HepG2 (cell line): ENCODE data around the gene ARPC1B. TPM values are rescaled to one million over a fixed set of nuclear protein-coding genes. Genes with fewer than 3 reads are reported as not detected.

Experiments used
- AHR ChIP-seq: IDR thresholded peaks from 2 replicates; pipeline ENCODE4 v1.6.1; 2018; ENCODE audit warnings: missing genetic modification reagents, missing compliant biosample characterization
- ETV5 ChIP-seq: IDR thresholded peaks from 2 replicates; pipeline ENCODE4 v1.6.1; 2018; ENCODE audit warnings: missing biosample characterization, missing genetic modification reagents, inconsistent platforms, borderline replicate concordance
- MAFF ChIP-seq: IDR thresholded peaks from 2 replicates; pipeline ENCODE4 v1.6.1; 2011; ENCODE audit warnings: low read depth, low read length, improper control_type of control experiment
- MZF1 ChIP-seq: sonication (generic); formaldehyde crosslinking; IDR thresholded peaks from 2 replicates; pipeline ENCODE4 v1.8.1; 2023; ENCODE audit warnings: mild to moderate bottlenecking, missing genetic modification reagents, borderline replicate concordance
- NFKBIZ ChIP-seq: IDR thresholded peaks from 2 replicates; pipeline ENCODE4 v1.6.1; 2018; ENCODE audit warnings: missing genetic modification reagents, missing compliant biosample characterization
- POLR2AphosphoS5 ChIP-seq: IDR thresholded peaks from 2 replicates; pipeline ENCODE4 v1.6.1; 2012; ENCODE audit warnings: low read depth, low read length
- SAP130 ChIP-seq: IDR thresholded peaks from 2 replicates; pipeline ENCODE4 v1.6.1; 2016; ENCODE audit warnings: low read depth
- ZNF17 ChIP-seq: sonication (generic); formaldehyde crosslinking; IDR thresholded peaks from 2 replicates; pipeline ENCODE4 v1.5.0; 2020; ENCODE audit warnings: mild to moderate bottlenecking, missing genetic modification reagents
- ZNF552 ChIP-seq: sonication (generic); formaldehyde crosslinking; IDR thresholded peaks from 2 replicates; pipeline ENCODE4 v1.9.0; 2022; ENCODE audit warnings: missing genetic modification reagents, mild to moderate bottlenecking, borderline replicate concordance
- ZNF768 ChIP-seq: sonication (generic); formaldehyde crosslinking; IDR thresholded peaks from 2 replicates; pipeline ENCODE4 v1.4.0; 2020; ENCODE audit warnings: missing genetic modification reagents
- ZNF83 ChIP-seq: sonication (generic); formaldehyde crosslinking; IDR thresholded peaks from 2 replicates; pipeline ENCODE4 v1.4.0; 2020; ENCODE audit warnings: missing genetic modification reagents, mild to moderate bottlenecking, borderline replicate concordance
- ZNF891 ChIP-seq: sonication (generic); formaldehyde crosslinking; IDR thresholded peaks from 2 replicates; pipeline ENCODE4 v1.5.0; 2020; ENCODE audit warnings: mild to moderate bottlenecking, missing genetic modification reagents
- polyA plus RNA-seq, 8 experiments: library from polyadenylated mRNA; depleted of rRNA in 3 of 8; stranded (reverse) in 7 of 8; unstranded in 1 of 8; fragments of >200 nt; fragmentation: Illumina TruSeq in 4 of 8; extraction: Trizol in 4 of 8; gene quantifications; 2 replicates each; pipeline versions ENCODE4 v1.2.1 to v1.2.3, GENCODE V29; 2011 to 2016; ENCODE audit warnings: low read depth in 4 of 8, missing spikeins in 1 of 8, mixed read lengths in 1 of 8; ENCODE audit not compliant: insufficient read depth in 1 of 8
- total RNA-seq, 5 experiments: library from RNA; depleted of rRNA; stranded (reverse); fragments of >200 nt; fragmentation: Illumina TruSeq; extraction: Trizol; gene quantifications; 2 replicates each; pipeline ENCODE4 v1.2.3, GENCODE V29; 2016; ENCODE audit warnings: low read depth in 1 of 5
- TF ChIP-seq, protein P1 (sequence below): sonication (generic); formaldehyde crosslinking; IDR thresholded peaks from 2 replicates; pipeline ENCODE4 v1.9.0; 2021; ENCODE audit warnings: missing genetic modification reagents, borderline replicate concordance
- TF ChIP-seq, protein P2 (sequence below): IDR thresholded peaks from 2 replicates; pipeline ENCODE4 v1.6.1; 2018; ENCODE audit warnings: missing genetic modification reagents, mild to moderate bottlenecking, missing compliant biosample characterization
- TF ChIP-seq, protein P3 (sequence below): sonication (generic); formaldehyde crosslinking; IDR thresholded peaks from 2 replicates; pipeline ENCODE4 v1.8.0; 2022; ENCODE audit warnings: missing genetic modification reagents, low read depth, mild to moderate bottlenecking, borderline replicate concordance
- TF ChIP-seq, protein P4 (sequence below): sonication (generic); formaldehyde crosslinking; IDR thresholded peaks from 2 replicates; pipeline ENCODE4 v1.8.0; 2022; ENCODE audit warnings: missing genetic modification reagents, mild to moderate bottlenecking, moderate library complexity, borderline replicate concordance
- TF ChIP-seq, protein P5 (sequence below): sonication (generic); formaldehyde crosslinking; IDR thresholded peaks from 2 replicates; pipeline ENCODE4 v1.4.0; 2020; ENCODE audit warnings: missing genetic modification reagents
- TF ChIP-seq, protein P6 (sequence below): sonication (generic); formaldehyde crosslinking; IDR thresholded peaks from 2 replicates; pipeline ENCODE4 v1.8.0; 2022; ENCODE audit warnings: missing genetic modification reagents, mild to moderate bottlenecking, inconsistent platforms, borderline replicate concordance

Gene ARPC1B
- total and polyA plus RNA-seq, 2 of the 13 experiments (the other 11 are each of a cell fraction or from before 2014, with no cell fraction given), result 72.9 to 89.1 TPM

DNA sequence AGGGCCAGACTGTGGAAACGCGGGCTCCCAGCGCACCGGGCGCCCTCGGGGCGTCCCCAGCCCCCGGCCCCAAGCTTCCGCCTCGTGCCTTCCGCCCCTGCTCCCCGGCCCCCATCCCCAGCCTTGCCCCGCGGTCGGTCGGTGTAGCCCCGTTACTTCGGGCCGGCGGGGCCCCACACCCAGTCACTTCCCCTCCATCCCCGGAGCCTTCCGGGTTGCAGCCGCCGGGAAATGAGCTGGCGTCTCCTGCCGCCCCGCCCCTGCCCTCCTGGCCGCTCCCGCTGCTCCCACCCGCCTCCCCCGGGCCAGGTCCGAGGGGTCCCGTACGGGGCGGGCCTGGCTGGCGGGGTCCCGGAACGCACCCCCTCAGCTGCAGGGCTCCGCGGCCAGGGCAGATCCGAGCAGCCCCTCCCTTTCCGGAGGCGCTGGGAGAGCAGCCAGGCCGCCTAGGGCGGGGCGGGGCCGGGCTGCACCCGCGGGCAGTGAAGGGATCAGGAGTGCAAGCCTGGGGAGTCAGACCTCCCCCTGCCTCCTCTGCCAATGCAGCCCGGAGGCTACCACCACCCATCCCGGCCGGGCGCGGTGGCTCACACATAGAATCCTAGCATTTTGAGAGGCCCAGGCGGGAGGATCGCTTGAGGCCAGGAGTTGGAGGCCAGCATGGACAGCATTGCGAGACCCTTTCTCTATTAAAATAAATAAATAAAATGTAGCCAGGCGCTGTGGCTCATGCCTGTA is 709 bp downstream of the ARPC1B start (continued):
- TF ChIP-seq, protein P1, sequence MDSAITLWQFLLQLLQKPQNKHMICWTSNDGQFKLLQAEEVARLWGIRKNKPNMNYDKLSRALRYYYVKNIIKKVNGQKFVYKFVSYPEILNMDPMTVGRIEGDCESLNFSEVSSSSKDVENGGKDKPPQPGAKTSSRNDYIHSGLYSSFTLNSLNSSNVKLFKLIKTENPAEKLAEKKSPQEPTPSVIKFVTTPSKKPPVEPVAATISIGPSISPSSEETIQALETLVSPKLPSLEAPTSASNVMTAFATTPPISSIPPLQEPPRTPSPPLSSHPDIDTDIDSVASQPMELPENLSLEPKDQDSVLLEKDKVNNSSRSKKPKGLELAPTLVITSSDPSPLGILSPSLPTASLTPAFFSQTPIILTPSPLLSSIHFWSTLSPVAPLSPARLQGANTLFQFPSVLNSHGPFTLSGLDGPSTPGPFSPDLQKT (CRISPR knock-in tag), result no peak
- TF ChIP-seq, protein P2, sequence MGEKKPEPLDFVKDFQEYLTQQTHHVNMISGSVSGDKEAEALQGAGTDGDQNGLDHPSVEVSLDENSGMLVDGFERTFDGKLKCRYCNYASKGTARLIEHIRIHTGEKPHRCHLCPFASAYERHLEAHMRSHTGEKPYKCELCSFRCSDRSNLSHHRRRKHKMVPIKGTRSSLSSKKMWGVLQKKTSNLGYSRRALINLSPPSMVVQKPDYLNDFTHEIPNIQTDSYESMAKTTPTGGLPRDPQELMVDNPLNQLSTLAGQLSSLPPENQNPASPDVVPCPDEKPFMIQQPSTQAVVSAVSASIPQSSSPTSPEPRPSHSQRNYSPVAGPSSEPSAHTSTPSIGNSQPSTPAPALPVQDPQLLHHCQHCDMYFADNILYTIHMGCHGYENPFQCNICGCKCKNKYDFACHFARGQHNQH (CRISPR knock-in tag), result 0 out of 2 replicates have a peak, but pooled peaks have one; percentile 33
- TF ChIP-seq NFKBIZ (CRISPR knock-in tag) (no peak), SAP130 (CRISPR knock-in tag) (peak; percentile 88), ZNF83 (CRISPR knock-in tag) (no peak), ZNF768 (peak; percentile 27; the same call in 1 of the 2 replicates), AHR (CRISPR knock-in tag) (0 out of 2 replicates have a peak, but pooled peaks have one; percentile 11), ETV5 (CRISPR knock-in tag) (peak; percentile 72), MAFF (no peak), ZNF552 (CRISPR knock-in tag) (no peak), MZF1 (CRISPR knock-in tag) (no peak), POLR2AphosphoS5 (no peak), ZNF17 (no peak), ZNF891 (CRISPR knock-in tag) (no peak)
- TF ChIP-seq, protein P3, sequence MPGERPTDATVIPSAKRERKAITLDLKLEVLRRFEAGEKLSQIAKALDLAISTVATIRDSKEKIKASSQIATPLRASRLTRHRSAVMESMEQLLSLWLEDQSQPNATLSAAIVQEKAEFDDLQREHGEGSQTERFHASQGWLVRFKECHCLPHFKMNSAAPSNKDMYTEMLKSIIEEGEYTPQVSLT (CRISPR knock-in tag), result no peak
- TF ChIP-seq, protein P4, sequence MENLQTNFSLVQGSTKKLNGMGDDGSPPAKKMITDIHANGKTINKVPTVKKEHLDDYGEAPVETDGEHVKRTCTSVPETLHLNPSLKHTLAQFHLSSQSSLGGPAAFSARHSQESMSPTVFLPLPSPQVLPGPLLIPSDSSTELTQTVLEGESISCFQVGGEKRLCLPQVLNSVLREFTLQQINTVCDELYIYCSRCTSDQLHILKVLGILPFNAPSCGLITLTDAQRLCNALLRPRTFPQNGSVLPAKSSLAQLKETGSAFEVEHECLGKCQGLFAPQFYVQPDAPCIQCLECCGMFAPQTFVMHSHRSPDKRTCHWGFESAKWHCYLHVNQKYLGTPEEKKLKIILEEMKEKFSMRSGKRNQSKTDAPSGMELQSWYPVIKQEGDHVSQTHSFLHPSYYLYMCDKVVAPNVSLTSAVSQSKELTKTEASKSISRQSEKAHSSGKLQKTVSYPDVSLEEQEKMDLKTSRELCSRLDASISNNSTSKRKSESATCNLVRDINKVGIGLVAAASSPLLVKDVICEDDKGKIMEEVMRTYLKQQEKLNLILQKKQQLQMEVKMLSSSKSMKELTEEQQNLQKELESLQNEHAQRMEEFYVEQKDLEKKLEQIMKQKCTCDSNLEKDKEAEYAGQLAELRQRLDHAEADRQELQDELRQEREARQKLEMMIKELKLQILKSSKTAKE (CRISPR knock-in tag), result no peak
- TF ChIP-seq, protein P5, sequence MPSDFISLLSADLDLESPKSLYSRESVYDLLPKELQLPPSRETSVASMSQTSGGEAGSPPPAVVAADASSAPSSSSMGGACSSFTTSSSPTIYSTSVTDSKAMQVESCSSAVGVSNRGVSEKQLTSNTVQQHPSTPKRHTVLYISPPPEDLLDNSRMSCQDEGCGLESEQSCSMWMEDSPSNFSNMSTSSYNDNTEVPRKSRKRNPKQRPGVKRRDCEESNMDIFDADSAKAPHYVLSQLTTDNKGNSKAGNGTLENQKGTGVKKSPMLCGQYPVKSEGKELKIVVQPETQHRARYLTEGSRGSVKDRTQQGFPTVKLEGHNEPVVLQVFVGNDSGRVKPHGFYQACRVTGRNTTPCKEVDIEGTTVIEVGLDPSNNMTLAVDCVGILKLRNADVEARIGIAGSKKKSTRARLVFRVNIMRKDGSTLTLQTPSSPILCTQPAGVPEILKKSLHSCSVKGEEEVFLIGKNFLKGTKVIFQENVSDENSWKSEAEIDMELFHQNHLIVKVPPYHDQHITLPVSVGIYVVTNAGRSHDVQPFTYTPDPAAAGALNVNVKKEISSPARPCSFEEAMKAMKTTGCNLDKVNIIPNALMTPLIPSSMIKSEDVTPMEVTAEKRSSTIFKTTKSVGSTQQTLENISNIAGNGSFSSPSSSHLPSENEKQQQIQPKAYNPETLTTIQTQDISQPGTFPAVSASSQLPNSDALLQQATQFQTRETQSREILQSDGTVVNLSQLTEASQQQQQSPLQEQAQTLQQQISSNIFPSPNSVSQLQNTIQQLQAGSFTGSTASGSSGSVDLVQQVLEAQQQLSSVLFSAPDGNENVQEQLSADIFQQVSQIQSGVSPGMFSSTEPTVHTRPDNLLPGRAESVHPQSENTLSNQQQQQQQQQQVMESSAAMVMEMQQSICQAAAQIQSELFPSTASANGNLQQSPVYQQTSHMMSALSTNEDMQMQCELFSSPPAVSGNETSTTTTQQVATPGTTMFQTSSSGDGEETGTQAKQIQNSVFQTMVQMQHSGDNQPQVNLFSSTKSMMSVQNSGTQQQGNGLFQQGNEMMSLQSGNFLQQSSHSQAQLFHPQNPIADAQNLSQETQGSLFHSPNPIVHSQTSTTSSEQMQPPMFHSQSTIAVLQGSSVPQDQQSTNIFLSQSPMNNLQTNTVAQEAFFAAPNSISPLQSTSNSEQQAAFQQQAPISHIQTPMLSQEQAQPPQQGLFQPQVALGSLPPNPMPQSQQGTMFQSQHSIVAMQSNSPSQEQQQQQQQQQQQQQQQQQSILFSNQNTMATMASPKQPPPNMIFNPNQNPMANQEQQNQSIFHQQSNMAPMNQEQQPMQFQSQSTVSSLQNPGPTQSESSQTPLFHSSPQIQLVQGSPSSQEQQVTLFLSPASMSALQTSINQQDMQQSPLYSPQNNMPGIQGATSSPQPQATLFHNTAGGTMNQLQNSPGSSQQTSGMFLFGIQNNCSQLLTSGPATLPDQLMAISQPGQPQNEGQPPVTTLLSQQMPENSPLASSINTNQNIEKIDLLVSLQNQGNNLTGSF (CRISPR knock-in tag), result no peak
- TF ChIP-seq, protein P6, sequence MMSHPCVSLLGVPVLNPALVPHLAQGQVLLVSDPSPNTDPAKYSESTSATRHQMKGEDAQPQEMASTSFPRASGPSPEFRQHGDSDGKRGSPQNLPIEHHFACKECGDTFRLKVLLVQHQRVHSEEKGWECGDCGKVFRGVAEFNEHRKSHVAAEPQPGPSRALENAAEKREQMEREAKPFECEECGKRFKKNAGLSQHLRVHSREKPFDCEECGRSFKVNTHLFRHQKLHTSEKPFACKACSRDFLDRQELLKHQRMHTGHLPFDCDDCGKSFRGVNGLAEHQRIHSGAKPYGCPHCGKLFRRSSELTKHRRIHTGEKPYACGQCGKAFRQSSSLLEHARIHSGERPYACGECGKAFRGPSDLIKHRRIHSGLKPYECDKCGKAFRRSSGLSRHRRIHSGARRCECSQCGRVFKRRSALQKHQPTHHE, result no peak
